NCI-H1092 treated with DMSO at 0.1 percent for 48 hours (cell line): ENCODE data around the gene ARID1B.

Experiments
- DNase-seq: peaks from one replicate; lab custom pipeline; 2025; lab: John Stamatoyannopoulos, UW

Gene ARID1B

GRCh38 chr6:157227202-157228166 lies 450.3 kb downstream of the ARID1B start:
- peak; percentile 17 for DNase-seq

- DNase-seq: peak; percentile 92
These were observed 451.4 kb downstream of the ARID1B start for GRCh38 chr6:157228426-157229131.

- peak; percentile 88 for DNase-seq
These were observed 452.0 kb downstream of the ARID1B start for GRCh38 chr6:157229132-157229618.

- peak; percentile 97 for DNase-seq
These were observed 452.5 kb downstream of the ARID1B start for GRCh38 chr6:157229713-157230112.

GRCh38 chr6:157230910-157231309 lies 453.7 kb downstream of the ARID1B start:
- no peak for DNase-seq

GRCh38 chr6:157232161-157232895 lies 455.1 kb downstream of the ARID1B start:
- no peak for DNase-seq

GRCh38 chr6:157233156-157233555 lies 456.0 kb downstream of the ARID1B start:
- DNase-seq: no peak

- DNase-seq: peak; percentile 80
These were observed 456.5 kb downstream of the ARID1B start for GRCh38 chr6:157233686-157234085.

- no peak for DNase-seq
These were observed 458.4 kb downstream of the ARID1B start for GRCh38 chr6:157235600-157236039.

GRCh38 chr6:157236040-157236725 lies 459.0 kb downstream of the ARID1B start:
- DNase-seq: no peak

GRCh38 chr6:157238346-157238745 lies 461.2 kb downstream of the ARID1B start:
- DNase-seq: no peak

- no peak for DNase-seq
These were observed 462.0 kb downstream of the ARID1B start for GRCh38 chr6:157239148-157239547.

- DNase-seq: no peak
These were observed 462.5 kb downstream of the ARID1B start for GRCh38 chr6:157239671-157240058.

GRCh38 chr6:157240059-157240959 lies 463.1 kb downstream of the ARID1B start:
- DNase-seq: peak; percentile 89

GRCh38 chr6:157240960-157241311 lies 463.8 kb downstream of the ARID1B start:
- DNase-seq: peak; percentile 75

GRCh38 chr6:157242791-157243190 lies 465.6 kb downstream of the ARID1B start:
- DNase-seq: peak; percentile 59

GRCh38 chr6:157244175-157244574 lies 467.0 kb downstream of the ARID1B start:
- DNase-seq: no peak

GRCh38 chr6:157244780-157245179 lies 467.6 kb downstream of the ARID1B start:
- no peak for DNase-seq

- DNase-seq: no peak
These were observed 468.3 kb downstream of the ARID1B start for GRCh38 chr6:157245436-157245835.

- DNase-seq: peak; percentile 45
These were observed 469.0 kb downstream of the ARID1B start for GRCh38 chr6:157246048-157246630.
